B cell (primary cell): Measurements from ENCODE around the gene ATP9B.

ENCODE experiments used
- CTCF ChIP-seq: fragments of 200-600 bp; IDR thresholded peaks from one replicate; pipeline ENCODE4 v1.8.0; 2022; ENCODE audit warnings: antibody characterized with exemption, mild to moderate bottlenecking
- EZH2 ChIP-seq: IDR thresholded peaks from 2 replicates; pipeline ENCODE4 v1.6.1; 2012; ENCODE audit warnings: borderline replicate concordance, low read depth, mild to moderate bottlenecking, moderate library complexity, low read length; ENCODE audit not compliant: insufficient read depth, poor library complexity, severe bottlenecking

DNA sequence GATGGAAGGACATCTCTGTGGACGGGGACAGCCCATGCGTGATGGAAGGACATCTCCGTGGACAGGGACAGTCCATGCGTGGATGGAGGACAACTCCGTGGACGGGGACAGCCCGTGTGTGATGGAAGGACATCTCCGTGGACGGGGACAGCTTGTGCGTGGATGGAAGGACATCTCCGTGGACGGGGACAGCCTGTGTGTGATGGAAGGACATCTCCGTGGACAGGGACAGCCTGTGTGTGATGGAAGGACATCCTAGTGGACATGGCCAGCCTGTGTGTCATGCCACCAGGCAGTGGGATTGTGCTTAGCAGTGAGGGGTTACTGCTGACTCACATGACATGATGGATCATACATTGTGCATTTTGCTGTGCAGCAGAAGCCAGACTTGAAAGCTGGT, 296.5 kb downstream of the ATP9B start:
- TF ChIP-seq CTCF (no peak), EZH2 (no peak)
